ENCODE measurements around the gene TNFSF12.

The TNFSF12 gene

GRCh38 chr17:7544911-7545310 is 3.9 kb upstream of the TNFSF12 start:
- no peak for DNase-seq (ENCODE audit: low spot score)

- DNase-seq (ENCODE audit: low spot score) = no peak
Measured at GRCh38 chr17:7549401-7550055, 670 bp downstream of the TNFSF12 start.

GRCh38 chr17:7550344-7550743 is 1.5 kb downstream of the TNFSF12 start:
- DNase-seq (ENCODE audit: low spot score) = no peak

GRCh38 chr17:7551396-7551795 is 2.5 kb downstream of the TNFSF12 start:
- no peak for DNase-seq (ENCODE audit: low spot score)

GRCh38 chr17:7552621-7553051 is 3.8 kb downstream of the TNFSF12 start:
- no peak for DNase-seq (ENCODE audit: low spot score)

GRCh38 chr17:7553356-7553755 is 4.5 kb downstream of the TNFSF12 start:
- DNase-seq (ENCODE audit: low spot score) = no peak

- DNase-seq (ENCODE audit: low spot score) = no peak
Measured at GRCh38 chr17:7555320-7555948, 6.6 kb downstream of the TNFSF12 start.

- no peak for DNase-seq (ENCODE audit: low spot score)
Measured at GRCh38 chr17:7556627-7557026, 7.8 kb downstream of the TNFSF12 start.

- DNase-seq (ENCODE audit: low spot score) = no peak
Measured at GRCh38 chr17:7557147-7557764, 8.4 kb downstream of the TNFSF12 start.

GRCh38 chr17:7557775-7558543 is 9.1 kb downstream of the TNFSF12 start:
- DNase-seq (ENCODE audit: low spot score) = peak; percentile 70

GRCh38 chr17:7558544-7559319 is 9.9 kb downstream of the TNFSF12 start, which contains the start of gene TNFSF13:
Gene TNFSF13, plus strand, starts transcription at chr17:7558750. Its CDS starts 290 bp downstream, at chr17:7559040.
- no peak for DNase-seq (ENCODE audit: low spot score)

- no peak for DNase-seq (ENCODE audit: low spot score)
Measured at GRCh38 chr17:7559320-7560171, 10.7 kb downstream of the TNFSF12 start.

- peak; percentile 80 for DNase-seq (ENCODE audit: low spot score)
Measured at GRCh38 chr17:7560172-7561027, 11.5 kb downstream of the TNFSF12 start.

- peak; percentile 92 for DNase-seq (ENCODE audit: low spot score)
Measured at GRCh38 chr17:7561028-7561575, 12.2 kb downstream of the TNFSF12 start.

GRCh38 chr17:7561589-7562207 is 12.8 kb downstream of the TNFSF12 start, which contains the start of gene SENP3:
Gene SENP3, plus strand, starts transcription at chr17:7561919. Its CDS starts 1,158 bp downstream, at chr17:7563077.
- DNase-seq (ENCODE audit: low spot score) = peak; percentile 99

GRCh38 chr17:7562208-7562605 is 13.3 kb downstream of the TNFSF12 start:
- no peak for DNase-seq (ENCODE audit: low spot score)

GRCh38 chr17:7563115-7563869 is 14.4 kb downstream of the TNFSF12 start:
- no peak for DNase-seq (ENCODE audit: low spot score)

GRCh38 chr17:7569571-7569970 is 20.7 kb downstream of the TNFSF12 start:
- no peak for DNase-seq (ENCODE audit: low spot score)

Measured in GM03348 (cell line).